DND-41 (cell line): Measurements from ENCODE around the gene HSPA12A.

Source experiments
- CTCF ChIP-seq: IDR thresholded peaks from 2 replicates; pipeline ENCODE4 v1.5.1; 2012; ENCODE audit warnings: borderline replicate concordance, low read length, moderate library complexity, mild to moderate bottlenecking; ENCODE audit not compliant: poor library complexity, severe bottlenecking; ENCODE audit errors: extremely low read depth
- EZH2 ChIP-seq: IDR thresholded peaks from 3 replicates; pipeline ENCODE4 v1.6.1; 2012; ENCODE audit warnings: borderline replicate concordance, low read depth, mild to moderate bottlenecking, moderate library complexity, low read length, inconsistent platforms; ENCODE audit not compliant: severe bottlenecking

GRCh38 chr10:116719804-116720203 is 22.6 kb downstream of the HSPA12A start:
- TF ChIP-seq CTCF (no peak), EZH2 (no peak)
